ENCODE results near the gene OPN4.

DNA sequence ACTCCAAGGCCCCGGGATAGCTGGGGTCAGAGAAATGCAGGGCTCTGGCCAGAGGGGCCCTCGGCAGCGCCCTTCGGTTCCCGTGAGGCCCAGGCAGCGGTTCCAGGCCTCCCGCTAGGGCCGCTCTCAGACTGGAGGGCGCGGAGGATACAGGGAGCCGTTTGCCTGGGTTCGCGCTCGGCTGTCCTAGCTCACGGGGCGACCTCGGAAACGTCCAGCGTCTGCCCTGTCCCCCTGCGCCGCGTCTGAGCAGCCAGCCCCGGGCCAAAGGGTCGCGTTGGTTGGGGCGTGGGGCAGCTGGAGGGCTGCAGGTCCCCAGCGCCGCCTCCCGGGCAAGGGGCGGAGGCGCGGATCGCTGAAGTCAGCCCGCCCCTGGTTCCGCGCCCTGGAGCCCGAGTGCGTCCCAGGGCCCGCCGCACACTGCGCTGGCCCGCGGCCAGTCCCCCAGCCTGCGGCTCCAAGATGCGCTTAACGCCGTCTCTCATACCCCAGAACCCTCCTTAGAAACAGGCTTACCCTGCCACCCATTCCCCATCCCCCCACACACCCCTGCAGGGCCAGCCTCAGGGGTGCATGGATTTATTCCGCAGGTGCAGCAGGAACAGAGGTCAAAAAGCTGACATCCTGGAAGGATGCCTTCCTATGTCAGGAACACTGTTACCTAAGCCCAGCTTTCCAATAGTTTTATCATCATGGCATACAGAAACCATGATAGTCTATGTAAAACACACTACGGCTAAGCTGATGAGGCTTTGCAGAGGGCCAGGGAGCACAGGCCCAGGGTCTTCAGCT lies 22.1 kb upstream of the OPN4 start:
- TF ChIP-seq CTCF (conservative IDR thresholded peaks at IDR 0.05; ENCODE audit: low read length) (no peak), EZH2phosphoT487 (IDR thresholded peaks at IDR 0.05; ENCODE audit: borderline replicate concordance) (no peak)
